ENCODE data around the gene ENOPH1. TPM values are rescaled to one million over a fixed set of nuclear protein-coding genes. Genes with fewer than 3 reads are reported as not detected.

Gene ENOPH1
- total RNA-seq, 1 donor from 2014 or later: 16.7 TPM

DNA sequence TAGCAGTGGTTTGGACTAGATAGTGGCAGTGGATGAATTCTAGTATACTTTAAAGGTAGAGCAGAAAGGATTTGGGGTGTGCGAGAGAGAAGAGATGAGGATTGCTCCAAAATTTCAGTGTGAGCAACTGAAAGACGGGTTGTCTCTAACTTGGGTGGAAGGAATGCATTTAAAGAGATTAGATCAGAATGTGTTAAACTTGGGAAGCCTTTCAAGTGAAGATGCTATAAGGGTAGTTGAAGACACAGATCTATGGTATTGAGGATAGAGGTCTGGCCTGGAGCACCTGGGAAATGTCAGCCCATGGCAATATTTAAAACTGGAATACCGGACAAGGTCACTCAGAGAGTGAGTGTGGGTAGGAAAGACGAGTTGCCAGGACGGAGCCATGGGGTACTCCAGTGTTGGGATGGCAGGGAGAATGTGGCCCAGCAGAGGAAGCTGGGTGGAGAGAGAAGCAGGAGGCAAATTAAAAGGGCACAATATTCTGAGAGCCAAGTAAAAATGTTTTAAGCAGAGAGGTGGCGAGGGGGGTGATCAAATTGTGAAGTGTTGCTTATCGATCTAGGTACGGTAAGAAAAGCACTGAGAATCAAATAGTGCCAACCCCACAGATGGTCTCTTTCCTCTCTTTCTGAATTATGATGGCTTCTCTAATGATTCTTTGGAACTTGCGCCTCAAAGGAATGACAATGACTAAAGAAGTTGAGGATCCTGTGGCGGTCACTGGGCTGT, 50.5 kb downstream of the ENOPH1 start:
- H3K4me1 ChIP-seq (ENCODE audit: control insufficient read depth in 3 of 3, insufficient read depth in 3 of 3, low read length in 3 of 3): no peaks in the 10 kb centered on the region
- H3K9me3 ChIP-seq (ENCODE audit: control insufficient read depth in 3 of 3, low read length in 3 of 3): no peaks in the 10 kb centered on the region
- H3K9ac ChIP-seq (ENCODE audit: low read depth in 1 of 3, low read length in 3 of 3): no peak overlapping the region
- no peaks in the 10 kb centered on the region for H3K27me3 ChIP-seq (ENCODE audit: control insufficient read depth in 3 of 3, insufficient read depth in 3 of 3, low read length in 3 of 3)
- no peak overlapping the region for H3K4me3 ChIP-seq (ENCODE audit: low read length in 3 of 3)
- H3K36me3 ChIP-seq (ENCODE audit: control insufficient read depth in 3 of 3, insufficient read depth in 3 of 3, low read length in 3 of 3): no peaks in the 10 kb centered on the region
- H3K27ac ChIP-seq (ENCODE audit: low read depth, low read length): no peak overlapping the region

DNA sequence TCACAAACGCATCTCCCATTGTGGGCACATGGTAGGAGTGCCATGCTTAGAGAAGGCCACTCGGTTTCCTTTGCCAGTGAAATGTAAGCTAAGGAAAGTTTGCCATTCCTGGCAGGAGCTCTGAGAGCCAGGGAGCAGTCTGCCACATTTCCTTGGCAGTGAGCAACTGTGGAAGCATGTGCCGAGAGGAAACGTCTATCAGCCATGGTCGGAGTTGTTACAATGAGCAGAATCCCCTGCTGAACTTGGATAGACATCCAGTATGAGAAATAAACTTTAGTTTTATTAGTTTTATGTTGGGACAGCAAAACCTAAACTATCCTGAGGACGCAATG, 51.1 kb downstream of the ENOPH1 start:
- Histone ChIP-seq H3K36me3 (ENCODE audit: control insufficient read depth in 3 of 3, insufficient read depth in 3 of 3, low read length in 3 of 3) (no peaks in the 10 kb centered on the region), H3K27me3 (ENCODE audit: control insufficient read depth in 3 of 3, insufficient read depth in 3 of 3, low read length in 3 of 3) (no peaks in the 10 kb centered on the region), H3K27ac (ENCODE audit: low read depth, low read length) (no peak overlapping the region), H3K9me3 (ENCODE audit: control insufficient read depth in 3 of 3, low read length in 3 of 3) (no peaks in the 10 kb centered on the region), H3K4me3 (ENCODE audit: low read length in 3 of 3) (no peak overlapping the region), H3K9ac (ENCODE audit: low read depth in 1 of 3, low read length in 3 of 3) (no peak overlapping the region), H3K4me1 (ENCODE audit: control insufficient read depth in 3 of 3, insufficient read depth in 3 of 3, low read length in 3 of 3) (no peaks in the 10 kb centered on the region)

DNA sequence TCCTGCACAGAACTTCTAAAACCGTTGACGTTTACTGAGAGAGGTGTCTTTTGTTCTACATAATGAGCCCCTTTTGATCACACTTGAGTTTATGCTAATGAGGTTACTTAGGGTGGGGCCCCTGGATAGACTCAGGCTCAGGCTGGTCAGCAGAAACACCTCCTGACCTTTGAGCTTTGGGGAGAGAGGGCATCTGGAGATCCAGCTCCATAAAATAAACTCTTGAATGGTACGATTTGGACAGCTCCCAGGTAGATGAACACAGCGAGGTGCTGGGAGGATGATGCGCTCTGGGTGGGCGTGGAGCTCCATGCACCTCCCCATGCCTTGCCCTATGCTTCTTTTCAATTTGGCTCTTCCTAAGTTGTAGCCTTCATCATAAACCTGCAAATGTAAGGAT, 52.0 kb downstream of the ENOPH1 start:
- H3K9me3 ChIP-seq (ENCODE audit: control insufficient read depth in 3 of 3, low read length in 3 of 3): no peaks in the 10 kb centered on the region
- no peaks in the 10 kb centered on the region for H3K4me1 ChIP-seq (ENCODE audit: control insufficient read depth in 3 of 3, insufficient read depth in 3 of 3, low read length in 3 of 3)
- H3K27me3 ChIP-seq (ENCODE audit: control insufficient read depth in 3 of 3, insufficient read depth in 3 of 3, low read length in 3 of 3): no peaks in the 10 kb centered on the region
- no peaks in the 10 kb centered on the region for H3K36me3 ChIP-seq (ENCODE audit: control insufficient read depth in 3 of 3, insufficient read depth in 3 of 3, low read length in 3 of 3)
- no peak overlapping the region for H3K4me3 ChIP-seq (ENCODE audit: low read length in 3 of 3)
- no peak overlapping the region for H3K27ac ChIP-seq (ENCODE audit: low read depth, low read length)
- H3K9ac ChIP-seq (ENCODE audit: low read depth in 1 of 3, low read length in 3 of 3): no peak overlapping the region

DNA sequence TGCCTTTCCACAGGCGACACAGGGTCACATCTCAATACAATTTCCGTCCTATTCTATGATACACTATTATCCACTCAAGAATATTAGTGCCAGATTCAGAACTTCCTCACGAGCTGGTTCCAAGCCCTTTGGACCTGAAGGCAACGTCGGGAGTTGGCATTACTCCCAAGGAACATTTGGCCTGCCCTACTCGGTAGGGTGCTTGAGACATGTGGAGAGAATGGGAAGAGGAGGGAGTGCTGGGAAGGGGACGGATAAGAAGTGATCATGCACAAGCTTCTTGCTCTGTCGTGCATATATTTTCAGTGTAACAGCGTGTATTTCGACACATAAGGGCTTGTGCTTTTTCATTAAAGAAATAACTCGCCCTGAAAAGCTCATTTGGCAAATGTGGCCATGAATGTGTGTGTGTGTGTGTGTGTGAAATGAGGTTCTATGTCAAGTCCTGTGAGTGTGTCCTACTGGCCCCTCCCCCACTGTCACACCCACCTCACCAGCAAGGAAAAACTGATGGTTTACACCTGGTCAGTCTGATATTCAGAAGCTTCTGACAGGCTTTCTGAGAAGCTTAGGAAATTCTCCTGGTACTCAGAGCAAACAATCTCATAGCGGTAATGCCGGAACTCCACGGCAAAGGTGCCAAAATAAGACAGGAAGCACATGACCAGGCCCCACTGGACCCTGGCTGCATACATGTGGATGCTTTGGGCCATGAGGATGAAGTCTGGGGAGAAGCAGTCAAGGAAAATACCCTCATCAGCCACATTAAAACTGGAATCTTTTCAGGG, 54.8 kb downstream of the ENOPH1 start:
- Histone ChIP-seq H3K4me1 (ENCODE audit: control insufficient read depth in 3 of 3, insufficient read depth in 3 of 3, low read length in 3 of 3) (no peaks in the 10 kb centered on the region), H3K36me3 (ENCODE audit: control insufficient read depth in 3 of 3, insufficient read depth in 3 of 3, low read length in 3 of 3) (peaks cover 0 to 2% (median 0%) of the 10 kb centered on the region in 3 donors), H3K9ac (ENCODE audit: low read depth in 1 of 3, low read length in 3 of 3) (no peak overlapping the region), H3K27me3 (ENCODE audit: control insufficient read depth in 3 of 3, insufficient read depth in 3 of 3, low read length in 3 of 3) (no peaks in the 10 kb centered on the region), H3K4me3 (ENCODE audit: low read length in 3 of 3) (no peak overlapping the region), H3K9me3 (ENCODE audit: control insufficient read depth in 3 of 3, low read length in 3 of 3) (no peaks in the 10 kb centered on the region), H3K27ac (ENCODE audit: low read depth, low read length) (no peak overlapping the region)

DNA sequence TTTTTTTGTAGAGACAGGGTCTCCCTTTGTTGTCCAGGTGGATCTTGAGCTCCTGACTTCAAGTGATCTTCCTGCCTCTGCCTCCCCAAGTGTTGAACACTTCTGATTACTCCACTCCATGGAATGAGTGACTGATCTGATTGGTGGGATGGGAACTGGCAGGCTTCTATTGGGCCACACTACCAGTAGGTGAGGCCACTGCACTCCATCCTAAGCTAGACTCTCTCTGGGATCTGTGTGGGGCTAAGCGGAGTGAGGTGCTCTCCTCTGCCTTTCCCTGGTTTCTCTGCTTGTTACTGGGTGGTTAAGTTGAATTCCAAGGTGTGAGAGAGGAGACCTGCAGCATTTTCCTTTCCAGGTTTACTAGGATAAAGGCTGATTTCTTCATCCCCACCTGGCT, 58.7 kb downstream of the ENOPH1 start:
- Histone ChIP-seq H3K4me3 (ENCODE audit: low read length in 3 of 3) (no peak overlapping the region), H3K4me1 (ENCODE audit: control insufficient read depth in 3 of 3, insufficient read depth in 3 of 3, low read length in 3 of 3) (peaks cover 0 to 2% (median 0%) of the 10 kb centered on the region in 3 donors), H3K9me3 (ENCODE audit: control insufficient read depth in 3 of 3, low read length in 3 of 3) (no peaks in the 10 kb centered on the region), H3K9ac (ENCODE audit: low read depth in 1 of 3, low read length in 3 of 3) (no peak overlapping the region), H3K27me3 (ENCODE audit: control insufficient read depth in 3 of 3, insufficient read depth in 3 of 3, low read length in 3 of 3) (no peaks in the 10 kb centered on the region), H3K27ac (ENCODE audit: low read depth, low read length) (no peak overlapping the region), H3K36me3 (ENCODE audit: control insufficient read depth in 3 of 3, insufficient read depth in 3 of 3, low read length in 3 of 3) (peaks cover 0 to 2% (median 0%) of the 10 kb centered on the region in 3 donors)

DNA sequence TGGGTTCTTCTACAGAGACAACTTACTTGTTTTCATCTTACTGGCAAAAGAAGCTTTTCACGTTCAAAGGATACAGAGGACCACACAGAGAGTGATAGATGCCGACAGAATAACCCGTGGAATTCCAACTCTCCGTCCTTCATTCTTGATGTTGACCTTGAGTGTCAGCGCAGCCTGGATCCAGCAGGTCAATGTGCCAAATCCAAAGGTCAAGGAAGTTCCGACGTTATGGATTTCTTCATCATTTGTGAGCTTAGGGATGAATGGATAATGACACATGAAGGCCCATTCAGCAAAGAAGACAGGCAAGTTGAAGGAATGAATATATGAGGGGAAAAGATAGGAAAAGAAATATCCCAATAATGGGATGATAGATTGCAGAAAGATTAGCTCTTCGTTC, 59.6 kb downstream of the ENOPH1 start:
- H3K36me3 ChIP-seq (ENCODE audit: control insufficient read depth in 3 of 3, insufficient read depth in 3 of 3, low read length in 3 of 3): peaks cover 0 to 2% (median 0%) of the 10 kb centered on the region in 3 donors
- no peak overlapping the region for H3K9ac ChIP-seq (ENCODE audit: low read depth in 1 of 3, low read length in 3 of 3)
- H3K27me3 ChIP-seq (ENCODE audit: control insufficient read depth in 3 of 3, insufficient read depth in 3 of 3, low read length in 3 of 3): no peaks in the 10 kb centered on the region
- H3K4me3 ChIP-seq (ENCODE audit: low read length in 3 of 3): no peak overlapping the region
- no peaks in the 10 kb centered on the region for H3K9me3 ChIP-seq (ENCODE audit: control insufficient read depth in 3 of 3, low read length in 3 of 3)
- no peak overlapping the region for H3K27ac ChIP-seq (ENCODE audit: low read depth, low read length)
- peaks cover 0 to 2% (median 0%) of the 10 kb centered on the region in 3 donors for H3K4me1 ChIP-seq (ENCODE audit: control insufficient read depth in 3 of 3, insufficient read depth in 3 of 3, low read length in 3 of 3)

DNA sequence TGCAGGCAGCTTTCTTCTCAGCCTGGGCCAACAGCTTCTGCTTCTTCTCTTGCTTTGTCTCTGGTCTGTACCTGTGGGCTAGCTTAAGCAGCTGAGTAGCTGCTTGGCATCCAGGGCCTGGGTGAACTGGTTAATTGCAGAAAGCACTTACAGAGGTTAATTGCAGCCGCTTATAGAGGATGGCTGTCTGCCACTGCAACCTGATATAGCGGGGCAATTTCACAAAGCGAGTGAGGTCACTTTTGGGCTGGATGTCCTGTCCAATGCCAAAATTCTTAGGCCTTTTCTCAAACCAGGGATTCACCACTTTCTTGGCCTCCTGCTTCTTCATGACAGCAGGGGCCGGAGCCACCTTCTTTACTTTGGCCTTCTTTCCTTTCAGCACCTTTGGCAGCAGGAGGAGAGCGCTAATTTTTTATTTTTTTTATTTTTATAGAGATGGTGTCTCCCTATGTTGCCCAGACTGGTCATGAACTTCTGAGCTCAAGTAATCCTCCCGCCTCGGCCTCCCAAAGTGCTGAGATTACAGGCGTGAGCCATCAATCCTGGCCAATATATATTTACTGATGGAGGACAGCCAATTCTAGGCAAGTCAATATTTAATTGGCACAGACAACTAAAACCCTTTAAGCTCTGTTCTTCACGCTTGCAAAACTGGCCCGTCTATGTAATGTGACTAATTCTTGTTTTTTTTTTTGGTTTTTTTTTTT, 61.0 kb downstream of the ENOPH1 start:
- Histone ChIP-seq H3K4me3 (ENCODE audit: low read length in 3 of 3) (no peak overlapping the region), H3K4me1 (ENCODE audit: control insufficient read depth in 3 of 3, insufficient read depth in 3 of 3, low read length in 3 of 3) (peaks cover 0 to 2% (median 0%) of the 10 kb centered on the region in 3 donors), H3K36me3 (ENCODE audit: control insufficient read depth in 3 of 3, insufficient read depth in 3 of 3, low read length in 3 of 3) (peaks cover 0 to 2% (median 2%) of the 10 kb centered on the region in 3 donors), H3K9ac (ENCODE audit: low read depth in 1 of 3, low read length in 3 of 3) (no peak overlapping the region), H3K9me3 (ENCODE audit: control insufficient read depth in 3 of 3, low read length in 3 of 3) (no peaks in the 10 kb centered on the region), H3K27me3 (ENCODE audit: control insufficient read depth in 3 of 3, insufficient read depth in 3 of 3, low read length in 3 of 3) (no peaks in the 10 kb centered on the region), H3K27ac (ENCODE audit: low read depth, low read length) (no peak overlapping the region)

DNA sequence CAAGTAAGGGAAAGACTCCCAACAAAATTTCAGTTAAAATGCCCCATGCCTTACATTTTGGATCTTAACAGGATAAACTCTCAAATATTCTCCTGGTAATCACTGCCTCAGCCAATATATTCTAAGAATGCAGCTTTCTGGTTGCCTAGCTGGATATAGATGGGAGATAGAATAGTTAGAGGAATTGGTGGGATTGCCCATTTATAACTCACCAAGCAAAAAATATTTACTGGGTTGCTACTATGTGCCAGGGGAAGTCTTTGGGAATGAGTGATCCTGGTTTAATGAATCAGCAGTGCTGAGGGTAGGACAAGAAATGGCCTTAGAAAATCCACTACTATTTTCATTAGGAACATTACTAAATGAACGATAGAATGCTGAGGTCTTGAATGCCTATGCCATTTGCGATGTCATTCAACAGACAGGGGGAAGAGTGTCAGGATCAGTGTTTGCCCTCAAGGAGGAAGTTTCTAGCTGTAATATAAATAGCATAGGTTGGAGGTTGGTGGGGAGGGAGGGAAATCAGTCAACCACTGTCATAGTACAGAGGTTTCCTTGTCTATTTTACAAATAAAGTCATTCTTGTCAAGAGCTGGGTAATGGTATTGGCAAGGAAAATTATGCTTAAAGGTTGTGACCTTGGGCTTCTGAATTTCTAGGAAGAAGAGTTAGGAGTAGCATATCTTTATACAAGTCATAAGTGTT, 63.5 kb downstream of the ENOPH1 start:
- no peak overlapping the region for H3K27ac ChIP-seq (ENCODE audit: low read depth, low read length)
- H3K9ac ChIP-seq (ENCODE audit: low read depth in 1 of 3, low read length in 3 of 3): no peak overlapping the region
- H3K4me1 ChIP-seq (ENCODE audit: control insufficient read depth in 3 of 3, insufficient read depth in 3 of 3, low read length in 3 of 3): peaks cover 0 to 2% (median 0%) of the 10 kb centered on the region in 3 donors
- no peaks in the 10 kb centered on the region for H3K27me3 ChIP-seq (ENCODE audit: control insufficient read depth in 3 of 3, insufficient read depth in 3 of 3, low read length in 3 of 3)
- no peak overlapping the region for H3K4me3 ChIP-seq (ENCODE audit: low read length in 3 of 3)
- H3K36me3 ChIP-seq (ENCODE audit: control insufficient read depth in 3 of 3, insufficient read depth in 3 of 3, low read length in 3 of 3): peaks cover 0 to 2% (median 2%) of the 10 kb centered on the region in 3 donors
- no peaks in the 10 kb centered on the region for H3K9me3 ChIP-seq (ENCODE audit: control insufficient read depth in 3 of 3, low read length in 3 of 3)

DNA sequence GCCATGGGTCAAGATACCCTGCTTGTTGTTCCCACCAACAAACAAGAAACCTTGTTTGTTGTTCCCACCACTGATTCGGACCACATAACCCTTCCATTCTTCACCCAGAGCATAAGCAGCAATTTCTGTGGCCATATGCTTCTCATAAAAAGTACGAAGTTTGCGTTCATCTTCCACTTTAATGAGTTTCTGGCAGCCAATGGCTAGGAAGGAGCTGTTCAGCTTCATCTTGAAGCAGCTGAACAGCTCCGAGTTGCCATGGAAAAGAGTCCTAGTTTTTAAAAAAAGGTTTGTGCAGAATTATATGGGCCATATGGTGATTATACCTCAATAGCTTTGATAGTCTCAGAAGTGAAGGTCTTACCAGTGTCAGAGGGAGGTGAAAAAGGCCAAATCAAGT, 65.3 kb downstream of the ENOPH1 start:
- H3K4me1 ChIP-seq (ENCODE audit: control insufficient read depth in 3 of 3, insufficient read depth in 3 of 3, low read length in 3 of 3): peaks cover 0 to 2% (median 0%) of the 10 kb centered on the region in 3 donors
- peaks cover 0 to 2% (median 0%) of the 10 kb centered on the region in 3 donors for H3K36me3 ChIP-seq (ENCODE audit: control insufficient read depth in 3 of 3, insufficient read depth in 3 of 3, low read length in 3 of 3)
- H3K9me3 ChIP-seq (ENCODE audit: control insufficient read depth in 3 of 3, low read length in 3 of 3): no peaks in the 10 kb centered on the region
- H3K27me3 ChIP-seq (ENCODE audit: control insufficient read depth in 3 of 3, insufficient read depth in 3 of 3, low read length in 3 of 3): no peaks in the 10 kb centered on the region
- H3K9ac ChIP-seq (ENCODE audit: low read depth in 1 of 3, low read length in 3 of 3): no peak overlapping the region
- no peak overlapping the region for H3K27ac ChIP-seq (ENCODE audit: low read depth, low read length)
- no peak overlapping the region for H3K4me3 ChIP-seq (ENCODE audit: low read length in 3 of 3)
